ENCODE measurements around the gene FOXN3.
"Not testable (repeated sequence)": the region's sequence is repeated elsewhere in the genome, so short reads cannot be mapped to it uniquely, and the experiment has no call there.

The FOXN3 gene

DNA sequence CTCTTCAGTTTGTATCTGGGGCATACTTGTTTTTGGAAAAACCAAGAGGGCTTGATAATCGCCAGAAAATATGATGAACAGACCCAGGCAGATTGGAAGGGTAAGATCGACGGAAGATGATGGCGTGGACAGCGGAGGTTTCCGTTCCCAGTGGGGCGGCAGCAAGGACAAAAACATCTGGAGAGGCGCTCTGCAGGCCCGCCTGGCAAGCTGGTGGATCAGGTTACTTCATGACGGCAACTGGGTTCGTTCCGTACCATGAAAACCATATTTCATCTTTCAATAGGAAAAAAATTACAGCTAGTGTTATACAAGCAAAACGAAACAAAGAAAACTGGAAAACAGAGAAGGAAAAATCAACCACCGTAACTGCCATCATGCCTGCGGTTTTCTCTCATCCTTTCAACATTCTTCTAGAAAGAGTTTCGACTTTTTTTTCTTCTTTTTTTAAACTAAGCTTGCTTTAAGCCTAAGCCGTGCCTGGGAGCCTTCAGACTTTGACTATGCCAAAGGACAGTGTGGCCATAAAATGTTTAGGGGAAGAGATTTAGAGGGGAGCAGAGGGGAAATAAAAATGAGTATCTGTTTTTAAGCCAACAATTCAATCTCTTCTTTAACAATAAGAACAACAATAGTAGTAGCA is 210.5 kb downstream of the FOXN3 start:
- no peak for TF ChIP-seq ZFX (IDR thresholded peaks at IDR 0.05; ENCODE audit: borderline replicate concordance)
- TF ChIP-seq, protein P1, sequence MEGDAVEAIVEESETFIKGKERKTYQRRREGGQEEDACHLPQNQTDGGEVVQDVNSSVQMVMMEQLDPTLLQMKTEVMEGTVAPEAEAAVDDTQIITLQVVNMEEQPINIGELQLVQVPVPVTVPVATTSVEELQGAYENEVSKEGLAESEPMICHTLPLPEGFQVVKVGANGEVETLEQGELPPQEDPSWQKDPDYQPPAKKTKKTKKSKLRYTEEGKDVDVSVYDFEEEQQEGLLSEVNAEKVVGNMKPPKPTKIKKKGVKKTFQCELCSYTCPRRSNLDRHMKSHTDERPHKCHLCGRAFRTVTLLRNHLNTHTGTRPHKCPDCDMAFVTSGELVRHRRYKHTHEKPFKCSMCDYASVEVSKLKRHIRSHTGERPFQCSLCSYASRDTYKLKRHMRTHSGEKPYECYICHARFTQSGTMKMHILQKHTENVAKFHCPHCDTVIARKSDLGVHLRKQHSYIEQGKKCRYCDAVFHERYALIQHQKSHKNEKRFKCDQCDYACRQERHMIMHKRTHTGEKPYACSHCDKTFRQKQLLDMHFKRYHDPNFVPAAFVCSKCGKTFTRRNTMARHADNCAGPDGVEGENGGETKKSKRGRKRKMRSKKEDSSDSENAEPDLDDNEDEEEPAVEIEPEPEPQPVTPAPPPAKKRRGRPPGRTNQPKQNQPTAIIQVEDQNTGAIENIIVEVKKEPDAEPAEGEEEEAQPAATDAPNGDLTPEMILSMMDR (IDR thresholded peaks at IDR 0.05) = no peak
- H3K27ac ChIP-seq = no peak overlapping the region

DNA sequence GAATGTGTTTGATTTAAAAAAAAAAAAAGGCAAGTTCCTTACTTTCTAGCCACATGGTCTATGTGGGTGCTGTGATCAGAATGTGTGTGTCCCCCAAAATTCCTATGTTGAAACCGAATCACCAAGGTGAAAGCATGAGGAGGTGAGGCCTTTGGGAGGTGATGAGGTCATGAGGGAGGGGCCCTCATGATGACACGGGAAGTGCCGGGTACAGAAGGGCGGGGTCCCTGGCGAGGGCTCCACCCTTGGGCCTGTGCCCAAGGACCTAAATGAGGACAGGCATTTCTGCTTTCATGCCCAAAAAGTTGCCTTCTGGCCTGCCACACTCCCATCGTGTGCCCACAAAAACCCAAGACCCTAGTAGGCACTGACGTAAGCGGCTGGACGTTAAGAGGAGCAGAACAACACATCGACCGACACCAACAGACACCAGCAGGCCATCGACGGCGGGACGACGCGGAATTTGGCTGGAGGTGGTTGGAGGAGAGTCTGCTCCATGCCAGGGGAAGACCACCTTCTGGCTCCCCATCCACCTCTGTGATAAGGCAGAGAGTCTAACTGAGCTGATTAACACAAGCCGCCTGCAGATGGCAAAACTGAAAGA is 211.8 kb downstream of the FOXN3 start:
- TF ChIP-seq, protein P1 (IDR thresholded peaks at IDR 0.05) = no peak
- TF ChIP-seq ZFX (IDR thresholded peaks at IDR 0.05; ENCODE audit: borderline replicate concordance) = no peak
- no peak overlapping the region for H3K27ac ChIP-seq

DNA sequence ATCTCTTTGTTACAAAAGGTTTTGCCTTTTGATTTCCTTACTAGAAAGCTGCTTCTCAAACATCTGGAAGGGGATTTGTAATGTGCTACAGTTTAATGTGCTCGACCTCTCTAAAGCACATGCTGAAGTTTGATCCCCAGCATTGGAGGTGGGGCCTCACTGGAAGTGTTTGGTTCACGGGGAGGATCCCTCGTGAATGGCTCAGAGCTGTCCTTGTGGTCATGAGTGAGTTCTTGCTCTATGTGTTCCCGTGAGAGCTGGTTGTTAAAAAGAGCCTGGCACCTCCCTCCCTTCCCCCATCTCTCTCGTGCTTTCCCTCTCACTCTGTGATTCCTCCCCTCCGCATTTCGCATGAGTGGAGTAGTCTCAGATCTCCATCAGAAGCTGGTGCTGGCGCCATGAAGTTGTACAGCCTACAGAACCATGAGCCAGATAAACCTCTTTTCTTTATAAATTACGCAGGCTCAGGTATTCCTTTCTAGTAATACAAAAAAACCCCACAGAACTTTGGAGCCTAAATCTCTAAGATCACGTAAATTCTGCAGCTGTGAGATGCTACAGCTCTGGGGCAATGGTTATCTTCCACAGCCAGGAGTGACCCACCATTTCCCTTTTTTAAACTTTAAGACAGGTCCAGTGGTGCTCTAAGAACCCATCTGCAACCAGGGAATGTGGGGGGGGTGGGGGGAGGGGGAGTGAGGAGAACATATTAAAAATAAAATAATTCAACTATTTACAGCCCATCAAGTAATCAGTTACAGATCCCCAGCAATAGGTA is 214.4 kb downstream of the FOXN3 start:
- no peak overlapping the region for H3K27ac ChIP-seq
- TF ChIP-seq ZFX (IDR thresholded peaks at IDR 0.05; ENCODE audit: borderline replicate concordance) = no peak
- TF ChIP-seq, protein P1 (IDR thresholded peaks at IDR 0.05) = no peak

DNA sequence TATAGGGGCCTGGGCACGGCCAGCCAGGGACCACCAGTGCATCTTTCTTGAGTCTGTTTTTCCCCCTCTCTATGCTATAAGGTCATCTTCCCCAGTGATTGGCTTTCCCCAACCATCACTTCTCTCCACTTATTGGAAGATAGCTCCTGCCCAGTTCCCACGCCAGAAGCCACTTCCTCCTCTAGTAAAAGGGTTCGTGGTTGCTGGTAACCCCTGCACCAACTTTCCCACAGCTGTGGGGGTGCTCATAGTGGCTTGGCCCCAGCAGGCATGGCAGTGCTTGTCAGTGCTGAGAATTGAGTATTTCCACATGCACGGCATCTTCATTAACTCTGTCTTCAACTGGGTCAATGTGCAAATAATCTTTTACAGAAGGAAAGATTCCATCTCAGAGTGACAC is 215.4 kb downstream of the FOXN3 start:
- TF ChIP-seq, protein P1 (IDR thresholded peaks at IDR 0.05) = no peak
- TF ChIP-seq ZFX (IDR thresholded peaks at IDR 0.05; ENCODE audit: borderline replicate concordance) = no peak
- H3K27ac ChIP-seq = no peak overlapping the region

DNA sequence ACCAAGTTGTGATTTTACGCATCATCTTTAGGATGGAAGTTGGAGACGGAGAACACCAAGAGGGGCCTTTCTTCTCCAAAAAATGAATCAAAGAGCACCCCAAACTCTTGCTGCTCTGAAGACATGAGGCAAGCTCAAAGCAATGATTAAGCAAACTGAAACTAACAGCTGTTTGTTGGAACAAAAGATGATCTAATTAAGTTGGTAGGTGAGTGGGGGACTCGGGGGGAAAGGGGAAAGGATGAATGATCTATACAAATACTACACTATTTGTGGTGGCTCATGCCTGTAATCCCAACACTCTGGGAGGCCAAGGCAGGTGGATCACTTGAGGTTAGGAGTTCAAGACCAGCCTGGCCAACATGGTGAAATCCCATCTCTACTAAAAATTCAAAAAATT is 217.7 kb downstream of the FOXN3 start:
- not testable (repeated sequence) for H3K27ac ChIP-seq

DNA sequence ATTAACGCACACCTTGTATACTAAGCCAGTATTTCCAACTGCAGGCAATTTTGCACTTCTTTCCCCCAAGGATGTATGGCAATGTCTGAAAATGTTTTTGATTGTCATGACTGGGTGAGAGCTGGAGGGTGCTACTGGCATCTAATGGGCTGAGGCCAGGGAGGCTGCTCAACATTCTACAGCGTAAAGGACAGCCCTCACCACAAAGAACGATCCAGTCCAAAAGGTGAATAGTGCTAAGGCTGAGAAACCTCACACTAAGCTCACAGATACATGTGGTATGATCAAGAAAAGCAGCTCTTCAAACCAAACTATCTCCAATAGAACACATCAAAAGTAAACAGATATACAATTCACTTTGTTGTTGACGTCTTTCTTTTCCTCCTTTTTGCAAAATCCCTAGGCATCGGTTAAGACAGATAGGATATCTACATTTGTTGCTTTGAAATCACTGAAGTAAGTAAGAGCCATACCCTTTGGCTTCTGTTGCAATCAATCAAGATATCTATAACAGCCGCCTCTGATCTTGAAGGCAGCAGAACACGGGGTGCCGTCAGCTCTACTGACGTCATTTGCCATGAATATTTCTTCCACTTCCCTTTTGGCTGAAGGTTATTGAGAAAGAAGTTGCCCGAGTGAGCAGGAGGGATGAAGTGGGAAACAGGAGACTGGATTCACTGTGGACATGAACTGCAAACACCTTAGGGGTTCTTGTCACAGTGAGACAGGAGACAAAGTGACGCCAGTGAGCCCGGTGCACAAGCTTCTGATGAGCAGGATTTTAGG is 218.3 kb downstream of the FOXN3 start:
- H3K27ac ChIP-seq = no peak overlapping the region
- no peak for TF ChIP-seq ZFX (IDR thresholded peaks at IDR 0.05; ENCODE audit: borderline replicate concordance)
- TF ChIP-seq, protein P1 (IDR thresholded peaks at IDR 0.05) = no peak

DNA sequence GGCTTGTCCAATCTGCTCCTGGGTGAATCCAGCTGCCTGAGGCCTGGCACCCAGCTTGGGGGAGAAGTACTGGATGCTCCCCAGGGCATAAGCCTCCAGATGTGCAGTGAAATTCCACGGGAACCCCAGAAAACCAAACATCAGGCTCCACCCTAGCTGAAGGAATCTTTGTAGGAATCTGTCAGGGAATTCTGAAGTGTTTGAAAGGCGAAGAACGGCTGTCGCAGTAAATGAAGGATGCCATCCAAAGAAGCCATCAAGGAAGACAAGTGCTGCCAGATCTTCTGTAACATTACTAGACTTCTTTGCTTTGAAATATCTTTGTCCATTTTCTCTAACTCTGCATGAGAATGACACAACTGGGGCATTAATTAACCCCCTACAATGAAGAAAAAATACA is 219.4 kb downstream of the FOXN3 start:
- no peak overlapping the region for H3K27ac ChIP-seq
- no peak for TF ChIP-seq ZFX (IDR thresholded peaks at IDR 0.05; ENCODE audit: borderline replicate concordance)
- TF ChIP-seq, protein P1 (IDR thresholded peaks at IDR 0.05) = no peak

Measured in 22Rv1 (cell line).